Stimulated activated naive CD8-positive, alpha-beta T cell treated with anti-CD3 and anti-CD28 coated beads, Interleukin-15, Interleukin-2, amounts not matched to agents 100 ng/mL and 50 ng/mL, for 24 hours (primary cell): ENCODE results near the gene SLC44A5.
"Not testable (repeated sequence)": the region's sequence is repeated elsewhere in the genome, so short reads cannot be mapped to it uniquely, and the experiment has no call there.

ENCODE experiments used
- H3K27ac Mint-ChIP-seq: one replicate; pipeline ENCODE4 v1.8.0; 2021; ENCODE audit warnings: mild to moderate bottlenecking, mixed read lengths
- H3K27me3 Mint-ChIP-seq: one replicate; pipeline ENCODE4 v1.8.0; 2021; ENCODE audit warnings: mixed read lengths
- H3K36me3 Mint-ChIP-seq: one replicate; pipeline ENCODE4 v1.8.0; 2021; ENCODE audit warnings: low read depth, mixed read lengths
- H3K4me1 Mint-ChIP-seq: one replicate; pipeline ENCODE4 v1.8.0; 2021; ENCODE audit warnings: low read depth, mixed read lengths
- H3K4me3 Mint-ChIP-seq: one replicate; pipeline ENCODE4 v1.8.0; 2021; ENCODE audit warnings: mild to moderate bottlenecking, mixed read lengths
- H3K9me3 Mint-ChIP-seq: one replicate; pipeline ENCODE4 v1.8.0; 2021; ENCODE audit warnings: mixed read lengths

Gene SLC44A5

DNA sequence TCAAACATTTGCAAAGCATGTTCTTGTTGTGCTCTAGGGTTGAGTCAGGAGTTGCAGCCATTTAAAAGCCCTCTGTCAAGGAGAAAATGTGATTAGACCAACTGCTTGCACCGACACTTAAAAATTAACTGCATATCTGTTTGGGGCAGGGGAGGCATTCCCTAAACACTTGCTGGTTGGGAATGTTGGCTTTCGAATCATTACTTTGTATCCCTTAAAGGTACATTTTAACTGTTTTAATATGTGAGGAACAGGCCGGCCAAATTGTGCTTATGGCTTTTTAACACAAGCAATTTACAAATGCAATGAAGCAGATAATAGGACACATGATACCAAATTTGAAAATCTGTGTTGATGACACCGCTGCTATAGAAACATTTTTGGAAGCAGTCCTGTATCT is 317.6 kb downstream of the SLC44A5 start:
- Mint-ChIP-seq H3K4me1 (no peaks in the 10 kb centered on the region), H3K36me3 (no peaks in the 10 kb centered on the region), H3K9me3 (no peaks in the 10 kb centered on the region), H3K27ac (no peak overlapping the region), H3K4me3 (no peak overlapping the region), H3K27me3 (no peaks in the 10 kb centered on the region)

DNA sequence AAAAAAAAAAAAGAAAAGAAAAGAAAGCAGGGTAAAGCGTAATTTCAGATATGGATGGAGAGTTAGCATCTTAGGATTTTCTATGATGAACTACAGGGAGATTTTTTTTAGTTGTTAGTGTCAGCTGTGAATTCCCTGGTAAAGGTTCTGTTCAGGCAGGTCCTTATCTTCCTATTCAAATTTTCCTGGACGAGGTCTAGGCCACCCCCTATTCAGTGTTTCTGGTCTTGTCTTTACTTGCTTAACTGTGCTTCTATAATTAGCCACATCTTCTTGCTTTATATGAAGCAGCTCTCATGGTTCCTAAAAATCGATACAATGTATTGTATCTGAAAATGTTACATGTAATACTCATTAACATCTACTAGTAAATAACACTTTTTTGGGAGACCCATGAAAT is 318.9 kb downstream of the SLC44A5 start:
- Mint-ChIP-seq H3K36me3 (no peaks in the 10 kb centered on the region), H3K9me3 (no peaks in the 10 kb centered on the region), H3K27me3 (no peaks in the 10 kb centered on the region), H3K27ac (no peak overlapping the region), H3K4me1 (no peaks in the 10 kb centered on the region), H3K4me3 (no peak overlapping the region)

DNA sequence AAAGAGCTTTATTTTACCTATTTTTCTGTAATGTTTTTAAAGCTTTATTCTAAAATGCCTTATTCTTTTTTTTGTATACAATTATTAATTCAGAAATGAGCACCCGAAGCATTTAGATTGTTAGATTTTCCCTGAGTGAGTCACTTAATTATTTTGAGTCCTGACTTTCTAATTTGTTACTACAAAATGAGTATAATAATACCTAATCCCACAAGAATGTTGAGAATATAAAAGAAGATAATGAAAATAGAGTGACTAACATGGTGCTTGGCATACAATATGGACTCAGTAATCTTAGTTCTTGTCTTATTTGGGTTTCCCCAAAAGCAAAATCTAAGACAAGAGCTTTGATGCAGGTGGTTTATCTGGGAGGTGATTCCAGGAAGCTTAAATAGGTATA is 334.5 kb downstream of the SLC44A5 start:
- Mint-ChIP-seq H3K9me3 (no peaks in the 10 kb centered on the region), H3K4me3 (no peak overlapping the region), H3K4me1 (no peaks in the 10 kb centered on the region), H3K36me3 (no peaks in the 10 kb centered on the region), H3K27me3 (no peaks in the 10 kb centered on the region), H3K27ac (no peak overlapping the region)

- H3K9me3 Mint-ChIP-seq = no peaks in the 10 kb centered on the region
- H3K27ac Mint-ChIP-seq = no peak overlapping the region
- H3K36me3 Mint-ChIP-seq = no peaks in the 10 kb centered on the region
- H3K27me3 Mint-ChIP-seq = no peaks in the 10 kb centered on the region
- H3K4me1 Mint-ChIP-seq = no peaks in the 10 kb centered on the region
- H3K4me3 Mint-ChIP-seq = no peak overlapping the region
These were observed 335.3 kb downstream of the SLC44A5 start for GRCh38 chr1:75275631-75276030.

DNA sequence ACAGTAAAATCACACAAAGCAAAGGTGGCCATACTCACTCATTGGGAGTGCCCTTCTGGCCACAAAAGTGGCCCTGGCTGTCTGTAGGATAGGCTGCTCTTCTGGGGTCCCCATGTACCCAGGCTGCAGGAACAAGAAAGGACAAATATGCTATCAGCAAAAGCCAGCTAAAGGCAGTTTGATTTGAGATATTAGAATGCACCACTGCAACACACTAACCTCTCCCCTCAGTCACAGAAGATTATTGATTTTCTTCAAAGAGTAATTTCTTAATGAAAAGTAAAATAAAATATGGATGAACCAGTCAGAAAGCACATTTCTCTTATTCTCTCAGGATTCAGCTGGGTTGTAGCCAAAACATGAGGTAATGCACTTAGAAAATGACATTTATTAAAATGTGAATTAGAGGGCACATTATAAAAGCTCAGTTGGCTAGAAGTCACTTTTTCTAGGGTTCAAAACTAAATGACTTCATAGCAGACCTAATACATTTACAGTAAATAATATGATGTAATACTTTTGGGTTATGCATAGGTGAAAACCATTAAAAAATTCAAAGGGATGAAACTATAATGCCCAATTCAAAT is 335.9 kb downstream of the SLC44A5 start:
- Mint-ChIP-seq H3K27ac (no peak overlapping the region), H3K36me3 (no peaks in the 10 kb centered on the region), H3K27me3 (no peaks in the 10 kb centered on the region), H3K4me3 (no peak overlapping the region), H3K4me1 (no peaks in the 10 kb centered on the region), H3K9me3 (no peaks in the 10 kb centered on the region)

DNA sequence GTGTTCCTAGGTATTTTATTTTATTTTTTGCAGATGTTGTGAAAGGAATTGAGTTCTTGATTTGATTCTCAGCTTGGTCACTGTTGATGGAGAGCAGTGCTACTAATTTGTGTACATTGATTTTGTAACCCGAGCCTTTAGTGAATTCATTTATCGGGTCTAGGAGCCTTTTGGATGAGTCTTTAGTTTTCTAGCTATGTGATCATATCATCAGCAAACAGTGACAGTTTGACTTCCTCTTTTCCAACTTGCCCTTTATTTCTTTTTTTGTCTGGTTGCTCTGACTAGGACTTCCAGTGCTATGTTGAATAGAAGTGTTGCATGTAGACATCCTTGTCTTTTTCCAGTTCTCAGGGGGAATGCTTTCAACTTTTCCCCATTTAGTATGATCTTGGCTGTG is 337.8 kb downstream of the SLC44A5 start:
- H3K27ac Mint-ChIP-seq = no peak overlapping the region
- no peak overlapping the region for H3K4me3 Mint-ChIP-seq
- no peaks in the 10 kb centered on the region for H3K9me3 Mint-ChIP-seq
- H3K4me1 Mint-ChIP-seq = no peaks in the 10 kb centered on the region
- no peaks in the 10 kb centered on the region for H3K27me3 Mint-ChIP-seq
- H3K36me3 Mint-ChIP-seq = no peaks in the 10 kb centered on the region

DNA sequence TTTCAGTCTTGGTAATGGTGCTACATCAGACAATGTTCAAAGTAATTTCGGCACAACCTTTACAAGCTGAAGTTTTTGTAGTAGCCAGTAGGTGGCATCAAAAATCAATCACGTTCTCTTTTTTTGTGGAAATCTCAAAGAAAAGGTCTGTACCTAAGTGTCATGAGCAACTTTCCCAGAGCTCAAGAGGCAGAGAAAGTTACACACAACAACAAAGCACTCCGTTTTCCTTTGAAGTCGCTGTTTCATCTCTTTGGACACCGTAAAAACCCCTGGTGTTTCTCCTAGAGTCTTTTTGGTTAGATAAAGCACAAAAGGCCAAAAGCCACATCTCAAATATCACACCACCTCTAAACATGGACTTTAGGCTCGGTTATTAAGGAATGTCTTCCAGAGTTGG is 345.1 kb downstream of the SLC44A5 start:
- no peaks in the 10 kb centered on the region for H3K9me3 Mint-ChIP-seq
- H3K36me3 Mint-ChIP-seq = no peaks in the 10 kb centered on the region
- H3K4me3 Mint-ChIP-seq = no peak overlapping the region
- no peak overlapping the region for H3K27ac Mint-ChIP-seq
- no peaks in the 10 kb centered on the region for H3K27me3 Mint-ChIP-seq
- no peaks in the 10 kb centered on the region for H3K4me1 Mint-ChIP-seq

- Mint-ChIP-seq H3K27ac (no peak overlapping the region), H3K36me3 (no peaks in the 10 kb centered on the region), H3K27me3 (no peaks in the 10 kb centered on the region), H3K4me3 (no peak overlapping the region), H3K9me3 (no peaks in the 10 kb centered on the region), H3K4me1 (no peaks in the 10 kb centered on the region)
These were observed 346.8 kb downstream of the SLC44A5 start for GRCh38 chr1:75264112-75264511.

GRCh38 chr1:75263616-75264015 is 347.3 kb downstream of the SLC44A5 start:
- not testable (repeated sequence) for H3K9me3 Mint-ChIP-seq, H3K27me3 Mint-ChIP-seq, H3K4me1 Mint-ChIP-seq, H3K36me3 Mint-ChIP-seq, H3K27ac Mint-ChIP-seq, H3K4me3 Mint-ChIP-seq

GRCh38 chr1:75261946-75262345 is 349.0 kb downstream of the SLC44A5 start:
- H3K4me1 Mint-ChIP-seq, H3K9me3 Mint-ChIP-seq, H3K36me3 Mint-ChIP-seq, H3K27ac Mint-ChIP-seq, H3K27me3 Mint-ChIP-seq, H3K4me3 Mint-ChIP-seq: not testable (repeated sequence)

- H3K27me3 Mint-ChIP-seq = no peaks in the 10 kb centered on the region
- H3K4me3 Mint-ChIP-seq = no peak overlapping the region
- H3K4me1 Mint-ChIP-seq = no peaks in the 10 kb centered on the region
- H3K27ac Mint-ChIP-seq = no peak overlapping the region
- H3K36me3 Mint-ChIP-seq = no peaks in the 10 kb centered on the region
- H3K9me3 Mint-ChIP-seq = no peaks in the 10 kb centered on the region
These were observed 352.6 kb downstream of the SLC44A5 start for GRCh38 chr1:75258351-75258750.

DNA sequence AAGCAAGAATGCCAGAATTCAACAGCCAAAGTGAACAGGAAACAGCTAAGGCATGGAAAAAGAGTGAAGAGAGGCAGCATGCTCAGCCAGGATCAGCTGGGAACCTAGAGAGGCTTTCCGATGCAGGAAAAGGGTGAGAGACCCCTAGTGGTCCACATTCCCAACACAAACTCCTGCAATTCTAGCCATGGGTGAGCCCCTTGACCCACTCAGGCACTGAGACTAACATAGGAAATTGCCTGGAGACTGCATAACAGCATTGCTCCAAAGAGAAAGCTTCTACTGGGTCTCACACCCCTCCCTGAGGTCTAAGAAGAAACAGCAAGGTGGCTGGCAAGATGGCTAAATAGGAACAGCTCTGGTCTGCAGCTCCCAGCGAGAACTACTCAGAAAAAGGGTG is 353.5 kb downstream of the SLC44A5 start:
- Mint-ChIP-seq H3K36me3 (no peaks in the 10 kb centered on the region), H3K27ac (no peak overlapping the region), H3K4me1 (no peaks in the 10 kb centered on the region), H3K4me3 (no peak overlapping the region), H3K9me3 (no peaks in the 10 kb centered on the region), H3K27me3 (no peaks in the 10 kb centered on the region)

- H3K27ac Mint-ChIP-seq, H3K4me3 Mint-ChIP-seq, H3K27me3 Mint-ChIP-seq, H3K4me1 Mint-ChIP-seq, H3K36me3 Mint-ChIP-seq, H3K9me3 Mint-ChIP-seq: not testable (repeated sequence)
These were observed 360.8 kb downstream of the SLC44A5 start for GRCh38 chr1:75250114-75250513.

GRCh38 chr1:75245239-75245638 is 365.7 kb downstream of the SLC44A5 start:
- H3K27ac Mint-ChIP-seq = no peak overlapping the region
- H3K27me3 Mint-ChIP-seq = no peaks in the 10 kb centered on the region
- no peaks in the 10 kb centered on the region for H3K36me3 Mint-ChIP-seq
- no peaks in the 10 kb centered on the region for H3K4me1 Mint-ChIP-seq
- no peak overlapping the region for H3K4me3 Mint-ChIP-seq
- H3K9me3 Mint-ChIP-seq = no peaks in the 10 kb centered on the region

- H3K4me3 Mint-ChIP-seq = no peak overlapping the region
- H3K9me3 Mint-ChIP-seq = no peaks in the 10 kb centered on the region
- no peaks in the 10 kb centered on the region for H3K36me3 Mint-ChIP-seq
- H3K4me1 Mint-ChIP-seq = no peaks in the 10 kb centered on the region
- no peak overlapping the region for H3K27ac Mint-ChIP-seq
- no peaks in the 10 kb centered on the region for H3K27me3 Mint-ChIP-seq
These were observed 367.8 kb downstream of the SLC44A5 start for GRCh38 chr1:75243124-75243523.

DNA sequence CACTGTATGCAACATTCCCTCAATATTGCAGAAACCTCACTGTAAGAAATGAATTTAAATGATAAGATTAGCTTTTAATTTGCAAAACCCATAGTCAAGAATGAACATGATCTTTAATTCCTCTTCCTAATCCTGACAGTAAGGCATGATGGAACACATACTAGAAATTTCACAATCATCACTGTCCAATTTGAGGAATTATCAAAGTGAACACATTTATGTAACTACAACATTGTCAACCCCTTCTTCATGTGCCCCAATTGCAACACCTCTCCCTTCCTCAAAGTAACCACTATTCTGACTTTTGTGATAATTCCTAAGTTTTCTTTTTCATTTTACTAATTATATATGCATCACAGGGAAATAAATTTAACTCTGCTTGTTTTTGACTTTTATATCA is 373.6 kb downstream of the SLC44A5 start:
- Mint-ChIP-seq H3K4me1 (no peaks in the 10 kb centered on the region), H3K27ac (no peak overlapping the region), H3K9me3 (no peaks in the 10 kb centered on the region), H3K36me3 (no peaks in the 10 kb centered on the region), H3K27me3 (no peaks in the 10 kb centered on the region), H3K4me3 (no peak overlapping the region)
